ENCODE results near the gene MDH1.

MDH1 gene

GRCh38 chr2:63632382-63632781 lies 43.6 kb downstream of the MDH1 start:
- no peak for DNase-seq (ENCODE audit: low read depth)

- DNase-seq (ENCODE audit: low read depth) = no peak
These were observed 50.6 kb downstream of the MDH1 start for GRCh38 chr2:63639344-63639743.

GRCh38 chr2:63642946-63643345 lies 54.2 kb downstream of the MDH1 start:
- no peak for DNase-seq (ENCODE audit: low read depth)

GRCh38 chr2:63643486-63643885 lies 54.7 kb downstream of the MDH1 start:
- no peak for DNase-seq (ENCODE audit: low read depth)

GRCh38 chr2:63648632-63649031 lies 59.9 kb downstream of the MDH1 start:
- DNase-seq (ENCODE audit: low read depth) = no peak

GRCh38 chr2:63649829-63650228 lies 61.1 kb downstream of the MDH1 start:
- no peak for DNase-seq (ENCODE audit: low read depth)

GRCh38 chr2:63650756-63651155 lies 62.0 kb downstream of the MDH1 start:
- no peak for DNase-seq (ENCODE audit: low read depth)

- DNase-seq (ENCODE audit: low read depth) = no peak
These were observed 62.6 kb downstream of the MDH1 start for GRCh38 chr2:63651356-63651755.

GRCh38 chr2:63651861-63652651 lies 63.3 kb downstream of the MDH1 start:
- DNase-seq (ENCODE audit: low read depth) = no peak

- no peak for DNase-seq (ENCODE audit: low read depth)
These were observed 63.9 kb downstream of the MDH1 start for GRCh38 chr2:63652652-63652985.

GRCh38 chr2:63654959-63655358 lies 66.2 kb downstream of the MDH1 start:
- DNase-seq (ENCODE audit: low read depth) = no peak

All from HS-5 (cell line).